Activated gamma-delta T cell treated with anti-CD3 and anti-CD28 coated beads, Interleukin-2, amount 50 U/mL, for 16 hours (primary cell): ENCODE results near the gene SLC16A10.
"Not testable (repeated sequence)": the region's sequence is repeated elsewhere in the genome, so short reads cannot be mapped to it uniquely, and the experiment has no call there.

Source experiments
- DNase-seq: peaks from one replicate; pipeline ENCODE4 v3.0.0-alpha.2; 2020; ENCODE audit warnings: low read depth

SLC16A10 gene

DNA sequence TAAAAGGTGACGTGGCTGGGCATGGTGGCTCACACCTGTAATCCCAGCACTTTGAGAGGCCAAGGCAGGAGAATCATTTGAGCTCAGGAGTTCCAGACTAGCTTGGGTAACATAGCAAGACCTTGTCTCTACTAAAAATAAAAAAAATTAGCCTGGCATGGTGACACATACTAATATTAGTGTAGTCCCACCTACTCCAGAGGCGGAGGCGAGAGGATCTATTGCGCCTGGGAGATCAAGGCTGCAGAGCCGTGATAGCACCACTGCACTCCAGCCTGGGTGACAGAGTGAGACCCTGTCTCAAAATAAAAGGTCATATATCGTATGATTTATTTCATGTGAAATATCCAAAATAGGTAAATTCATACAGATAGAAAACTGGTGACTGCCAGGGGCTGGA, 132.5 kb downstream of the SLC16A10 start:
- DNase-seq: no peak

DNA sequence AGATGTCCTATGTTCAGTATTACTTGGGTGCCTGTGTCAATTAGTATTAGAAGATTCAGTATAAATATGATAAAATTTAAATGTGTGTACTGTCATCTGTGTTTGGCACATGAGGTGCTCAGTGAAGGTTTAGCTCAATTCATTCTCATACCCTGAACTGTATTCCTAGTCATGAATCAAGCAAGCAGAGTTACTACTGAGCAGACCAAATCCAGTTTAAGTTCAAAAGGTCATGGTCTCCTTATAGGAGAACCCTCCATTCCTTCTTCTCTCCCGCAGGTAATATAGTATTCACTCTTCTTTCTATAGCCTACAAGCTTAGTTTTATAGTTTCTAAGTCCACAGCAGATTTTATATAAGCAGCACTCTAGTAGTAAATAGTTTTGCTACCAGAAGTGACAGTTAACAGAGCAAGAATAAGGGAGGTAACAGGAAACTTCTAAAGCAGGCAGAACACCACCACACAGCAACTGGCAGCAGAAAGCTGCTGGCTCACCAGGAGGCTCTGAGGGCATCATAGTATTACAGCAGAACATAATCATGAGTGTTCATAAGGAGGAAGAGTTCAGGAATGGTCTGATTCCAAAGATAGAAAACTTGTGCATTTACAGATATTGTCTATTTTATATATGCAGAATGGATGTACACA, 133.2 kb downstream of the SLC16A10 start:
- DNase-seq: no peak

DNA sequence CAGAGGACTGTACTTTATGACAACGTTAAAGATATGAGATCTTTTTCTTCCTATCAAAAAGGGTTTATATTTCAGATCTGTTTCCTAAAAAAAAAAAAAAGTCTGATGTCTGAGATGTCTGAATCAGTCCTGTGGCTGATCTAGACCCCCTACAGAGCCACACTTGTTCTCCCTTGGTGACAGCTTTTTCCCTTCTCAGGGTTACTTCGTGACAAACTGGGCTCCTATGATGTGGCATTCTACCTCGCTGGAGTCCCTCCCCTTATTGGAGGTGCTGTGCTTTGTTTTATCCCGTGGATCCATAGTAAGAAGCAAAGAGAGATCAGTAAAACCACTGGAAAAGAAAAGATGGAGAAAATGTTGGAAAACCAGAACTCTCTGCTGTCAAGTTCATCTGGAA, 134.5 kb downstream of the SLC16A10 start:
- no peak for DNase-seq

DNA sequence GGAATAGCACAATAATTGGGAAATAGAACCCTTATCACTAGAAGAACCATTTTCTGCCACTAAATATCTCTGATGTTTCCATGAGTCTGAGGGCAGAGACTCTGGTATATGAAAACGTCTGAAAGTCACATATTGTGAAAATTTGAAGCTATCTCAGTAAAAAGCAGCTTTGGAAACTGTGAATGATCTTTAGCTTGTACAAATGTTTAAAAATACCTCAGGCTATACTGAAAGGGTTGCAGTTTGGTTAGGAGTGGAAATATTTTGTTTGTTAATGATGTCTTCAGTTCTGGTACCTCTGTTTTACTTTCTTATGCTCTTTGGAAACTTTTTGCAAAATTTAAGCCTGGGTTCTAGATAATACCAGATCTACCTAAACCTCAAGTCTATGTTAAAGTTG, 135.0 kb downstream of the SLC16A10 start:
- DNase-seq: no peak

DNA sequence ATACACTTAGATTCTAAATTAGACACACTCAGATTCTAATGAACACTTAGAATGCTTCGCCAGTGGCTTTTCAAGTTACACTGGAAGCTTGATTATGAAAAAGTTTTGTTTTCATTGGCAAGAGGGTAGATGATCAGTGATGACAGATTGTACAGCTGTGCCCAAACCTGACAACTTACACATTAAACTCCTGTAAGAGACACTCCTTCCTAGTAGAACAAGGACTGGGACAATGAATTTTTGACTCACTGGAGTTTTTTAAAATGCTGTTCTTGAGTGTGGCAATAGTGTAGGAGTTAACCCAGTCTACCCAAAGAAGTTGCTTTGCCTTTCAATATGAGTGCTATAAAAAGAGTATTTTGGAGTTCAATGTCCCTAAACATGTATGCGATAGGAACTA, 140.8 kb downstream of the SLC16A10 start:
- no peak for DNase-seq

DNA sequence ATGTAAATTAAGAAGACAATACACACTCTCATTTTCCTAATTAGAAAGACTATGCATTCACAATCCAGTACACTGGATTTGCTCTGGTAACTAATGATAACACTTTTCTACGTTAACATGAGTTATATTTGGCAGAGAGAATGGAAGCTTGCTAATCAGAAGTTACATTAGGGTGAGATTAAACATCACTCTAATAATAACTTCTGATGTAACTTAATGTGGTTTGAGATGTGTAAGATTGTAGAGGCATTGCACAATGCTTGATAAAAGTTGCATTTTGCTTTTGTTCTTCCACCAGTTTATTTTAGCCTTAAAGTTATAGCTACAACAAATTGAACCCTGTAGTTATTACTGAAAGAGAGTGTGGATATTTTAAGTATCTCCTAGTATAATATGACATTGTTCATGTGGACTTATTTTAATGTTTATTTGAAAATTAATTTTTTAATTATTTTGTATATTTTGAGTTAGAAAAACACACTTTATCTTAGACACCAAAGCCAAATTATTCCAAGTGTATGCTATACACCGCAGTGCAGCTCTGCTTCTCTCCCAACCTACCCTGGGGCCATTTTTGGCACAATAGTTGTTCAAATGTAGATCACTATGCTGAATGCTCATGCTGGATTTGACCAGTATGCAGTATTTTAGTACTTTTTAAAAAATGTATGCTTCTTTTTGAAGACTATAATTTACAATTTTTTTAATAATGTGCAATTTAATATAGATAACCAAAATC, 143.2 kb downstream of the SLC16A10 start:
- no peak for DNase-seq

DNA sequence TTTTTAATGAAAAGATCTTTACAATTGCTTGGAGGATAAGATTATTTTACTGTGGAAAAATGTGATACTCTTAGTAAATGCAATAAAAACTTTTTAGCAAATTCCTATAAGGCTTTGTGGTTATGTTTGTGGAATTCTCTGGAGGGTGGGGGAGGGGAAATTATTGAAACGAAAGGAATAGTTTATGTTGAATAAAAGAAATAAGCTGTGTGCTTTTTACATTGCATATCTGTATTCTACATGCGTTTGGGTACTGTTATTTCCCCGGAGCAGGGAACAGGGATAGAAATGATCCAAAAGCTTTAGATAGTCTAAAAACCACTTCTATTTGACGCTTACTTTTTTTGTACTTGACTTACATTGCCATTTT, 143.8 kb downstream of the SLC16A10 start:
- DNase-seq: no peak

DNA sequence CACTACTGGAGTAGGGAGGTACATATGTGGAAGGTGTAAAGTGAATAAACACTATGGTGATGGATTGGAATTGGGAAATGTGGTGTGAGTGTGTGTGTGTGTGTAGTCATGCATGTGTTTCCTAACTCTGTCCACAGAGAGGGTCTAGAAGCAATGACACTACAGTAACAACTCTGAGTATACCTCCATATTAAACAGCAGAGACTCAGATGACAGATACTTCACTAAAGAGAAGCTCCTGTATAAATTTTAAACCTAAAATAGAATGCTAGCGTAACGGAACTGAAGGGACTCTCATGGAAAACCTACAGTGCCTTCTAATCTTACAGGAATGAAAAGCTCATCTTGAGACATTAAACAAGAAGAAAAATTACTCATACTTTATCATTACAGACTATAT, 150.5 kb downstream of the SLC16A10 start:
- DNase-seq: no peak

DNA sequence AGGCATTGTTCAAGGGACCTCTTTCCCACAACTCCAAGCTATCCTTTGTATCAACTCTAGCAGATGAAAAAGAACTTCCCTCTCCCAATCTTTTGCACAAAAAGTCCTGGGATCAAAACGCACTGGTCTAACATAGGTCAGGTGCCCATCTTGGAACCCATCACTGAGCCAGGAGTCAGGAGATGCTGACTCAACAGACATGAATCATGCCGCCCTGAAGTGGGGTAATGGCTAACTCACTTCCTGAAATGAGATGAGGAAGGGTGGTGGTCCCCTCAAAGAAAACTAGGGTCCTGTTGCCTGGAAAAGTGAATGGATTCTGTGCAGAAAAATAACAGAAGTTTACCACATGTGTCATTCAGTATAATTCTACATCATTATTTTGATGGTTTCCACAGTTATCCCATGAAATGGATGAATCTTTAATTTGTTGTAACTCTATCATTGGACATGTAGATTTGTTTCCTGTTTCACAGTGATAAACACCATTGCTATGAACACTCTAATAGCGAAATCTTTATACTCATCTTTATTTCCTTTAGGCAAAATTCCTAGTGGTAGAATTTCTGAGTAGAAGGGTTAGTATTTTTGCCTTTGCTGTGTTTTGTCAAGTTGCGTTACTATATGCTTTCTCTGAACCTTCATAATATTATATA, 151.3 kb downstream of the SLC16A10 start:
- DNase-seq: no peak

DNA sequence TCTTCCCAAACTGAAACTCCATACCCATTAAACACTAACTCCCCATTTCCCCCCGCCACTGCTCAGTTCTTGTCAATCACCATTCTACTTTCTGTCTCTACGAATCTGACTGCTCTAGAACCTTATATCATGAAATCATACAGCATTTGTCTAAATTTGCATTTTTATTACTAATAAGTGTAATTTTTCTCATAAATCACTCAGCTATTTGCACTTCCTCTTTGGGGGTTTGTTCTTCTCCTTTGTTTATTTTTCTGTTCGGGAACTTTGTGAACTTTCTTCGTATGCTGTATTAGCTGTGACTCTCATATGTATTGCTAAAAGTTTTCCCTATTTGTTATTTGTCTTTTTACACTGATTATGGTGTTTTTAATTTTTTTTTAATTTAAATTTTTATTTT, 152.2 kb downstream of the SLC16A10 start:
- DNase-seq: no peak

DNA sequence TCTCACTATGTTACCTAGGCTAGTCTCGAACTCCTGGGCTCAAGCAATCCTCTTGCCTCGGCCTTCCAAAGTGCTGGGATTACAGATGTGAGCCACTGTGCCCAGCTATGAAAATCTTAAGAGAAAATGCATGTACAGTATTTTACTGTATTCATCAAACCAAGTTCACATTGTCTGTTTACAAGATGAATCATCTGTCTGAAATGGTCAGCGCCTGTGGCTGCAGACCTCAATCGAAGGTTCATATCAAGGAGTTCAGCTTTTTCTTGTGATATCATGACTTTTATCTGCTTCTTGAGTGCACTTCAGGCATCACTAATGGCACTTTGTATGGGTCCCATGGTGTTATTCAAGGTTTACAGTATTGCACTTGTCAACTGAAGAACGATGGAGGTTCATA, 155.1 kb downstream of the SLC16A10 start:
- DNase-seq: no peak

DNA sequence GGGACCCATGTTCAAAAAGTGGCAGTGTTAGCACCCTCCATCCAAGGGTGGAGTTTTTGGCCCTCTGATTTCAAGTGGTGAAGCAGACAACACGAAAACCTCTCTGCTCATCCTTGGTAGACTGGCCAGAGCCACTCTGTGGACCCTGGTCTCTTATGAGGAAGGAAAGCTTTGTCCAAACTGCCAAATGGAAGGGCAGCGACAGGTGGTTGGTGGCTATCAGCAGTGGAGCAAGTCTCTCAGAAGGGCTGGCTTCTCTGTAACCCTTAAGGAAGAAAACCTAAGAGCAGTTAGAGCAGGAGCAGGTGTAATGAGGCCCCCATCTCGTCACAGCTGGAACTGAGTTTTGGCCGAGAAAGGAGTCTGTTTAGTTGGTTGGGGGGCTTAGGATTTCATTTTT, 155.8 kb downstream of the SLC16A10 start:
- no peak for DNase-seq

DNA sequence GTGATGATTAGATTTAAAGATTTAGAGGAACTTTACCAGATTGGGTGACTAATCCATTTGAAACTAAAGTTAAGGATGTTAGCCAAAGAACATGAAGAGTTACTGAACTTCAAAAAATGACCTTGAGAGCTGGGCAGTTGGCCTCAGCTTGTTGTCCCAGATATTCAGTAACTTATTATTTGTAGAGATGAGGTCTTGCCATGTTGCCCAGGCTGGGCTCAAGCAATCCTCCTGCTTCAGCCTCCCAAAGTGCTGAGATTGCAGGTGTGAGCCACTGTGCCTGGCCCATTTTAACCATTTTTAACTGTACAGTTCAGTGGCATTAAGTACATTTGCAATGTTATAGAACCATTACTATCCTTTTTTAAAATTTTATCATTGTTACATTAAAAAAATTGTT, 161.5 kb downstream of the SLC16A10 start:
- DNase-seq: no peak

DNA sequence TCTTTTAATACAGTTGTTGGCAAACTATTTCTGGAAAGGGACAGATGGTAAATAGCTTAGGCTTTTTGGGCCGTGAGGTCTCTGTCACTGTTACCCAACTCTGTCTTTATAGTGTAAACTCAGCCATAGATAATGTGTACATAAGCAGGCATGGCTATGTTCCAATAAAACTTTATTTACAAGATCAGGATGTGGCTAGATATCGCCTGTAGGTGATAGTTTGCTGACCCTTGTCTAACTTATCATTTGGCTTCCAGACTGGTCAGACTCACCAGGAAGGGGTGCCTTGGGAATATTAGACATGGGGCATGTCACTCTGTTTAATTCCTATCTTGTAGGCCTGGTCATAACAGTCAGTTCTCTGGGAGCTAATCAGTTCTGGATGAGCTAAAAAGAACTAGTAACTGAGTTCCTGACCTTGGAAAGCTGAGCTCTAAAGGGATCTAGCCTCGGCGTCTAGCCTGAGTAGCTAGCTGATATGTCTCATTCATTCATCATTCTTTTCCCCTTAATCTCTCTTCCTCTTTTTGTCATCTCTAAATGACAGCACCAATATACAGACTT, 163.6 kb downstream of the SLC16A10 start:
- no peak for DNase-seq

DNA sequence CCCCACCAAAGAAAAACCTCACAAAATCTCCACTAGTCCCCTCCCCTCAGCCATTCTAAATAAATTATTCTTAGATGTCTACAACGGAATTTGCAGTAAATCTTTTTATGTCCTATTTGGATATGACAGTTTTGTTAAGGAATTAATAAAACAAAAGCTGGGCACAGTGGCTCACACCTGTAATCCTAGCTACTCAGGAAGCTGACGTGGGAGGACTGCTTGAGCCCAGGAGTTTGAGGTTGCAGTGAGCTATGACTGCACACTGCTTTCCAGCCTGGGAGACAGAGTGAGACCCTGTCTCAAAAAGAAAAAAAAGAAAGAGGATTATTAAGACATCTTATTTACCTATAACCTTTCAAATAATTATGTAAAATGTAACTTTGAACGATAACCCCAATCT, 165.4 kb downstream of the SLC16A10 start:
- DNase-seq: no peak

DNA sequence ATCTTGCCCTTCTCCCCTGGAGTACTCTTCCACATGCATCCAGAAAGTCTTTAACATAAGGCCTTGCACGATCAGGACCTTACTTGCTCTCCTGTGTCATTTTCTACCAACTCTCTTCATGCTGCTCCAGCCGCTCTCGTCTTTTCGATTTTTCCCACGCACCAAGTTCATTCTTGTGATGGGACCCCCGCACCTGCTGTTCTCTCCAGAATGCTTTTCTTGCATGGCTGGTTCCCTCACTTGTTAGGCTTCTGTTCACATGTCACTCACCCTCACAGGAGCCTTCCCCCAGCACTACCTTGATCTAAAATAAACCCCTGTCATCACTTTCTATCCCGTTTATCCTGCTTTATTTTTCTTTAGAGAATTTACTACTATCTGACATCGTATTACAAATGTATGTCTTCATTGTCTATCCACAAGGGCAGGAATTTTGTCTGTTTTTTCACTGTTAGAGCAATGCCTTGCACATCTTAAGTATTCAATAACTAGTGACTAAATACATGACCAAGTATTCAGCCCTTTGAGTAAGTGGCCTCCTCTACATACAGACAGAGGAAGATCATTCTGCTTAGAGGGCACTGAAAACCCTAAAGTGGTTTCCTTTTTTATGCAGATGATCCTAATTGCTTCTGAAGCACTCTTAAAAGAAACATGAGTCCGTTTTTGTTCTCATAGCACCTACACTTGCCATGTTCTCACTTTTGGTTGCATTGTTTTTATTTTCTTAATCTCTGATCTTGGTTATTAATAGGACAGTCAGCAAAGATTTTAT, 166.9 kb downstream of the SLC16A10 start:
- no peak for DNase-seq

DNA sequence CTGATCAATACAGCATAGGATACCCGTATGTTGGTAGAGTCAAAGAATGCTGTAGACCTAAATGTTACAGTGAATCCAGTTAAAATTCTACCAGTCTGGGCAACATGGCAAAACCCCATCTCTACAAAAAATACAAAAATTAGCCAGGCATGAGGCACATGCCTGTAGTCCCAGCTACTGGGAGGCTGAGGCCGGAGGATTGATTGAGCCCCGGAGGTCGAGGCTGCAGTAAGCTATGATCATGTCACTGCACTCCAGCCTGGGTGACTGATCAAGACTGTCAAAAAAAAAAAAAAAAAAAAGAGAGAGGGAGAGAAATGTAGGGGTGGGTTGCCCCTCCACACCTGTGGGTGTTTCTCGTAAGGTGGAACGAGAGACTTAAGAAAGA, 167.5 kb downstream of the SLC16A10 start:
- no peak for DNase-seq

DNA sequence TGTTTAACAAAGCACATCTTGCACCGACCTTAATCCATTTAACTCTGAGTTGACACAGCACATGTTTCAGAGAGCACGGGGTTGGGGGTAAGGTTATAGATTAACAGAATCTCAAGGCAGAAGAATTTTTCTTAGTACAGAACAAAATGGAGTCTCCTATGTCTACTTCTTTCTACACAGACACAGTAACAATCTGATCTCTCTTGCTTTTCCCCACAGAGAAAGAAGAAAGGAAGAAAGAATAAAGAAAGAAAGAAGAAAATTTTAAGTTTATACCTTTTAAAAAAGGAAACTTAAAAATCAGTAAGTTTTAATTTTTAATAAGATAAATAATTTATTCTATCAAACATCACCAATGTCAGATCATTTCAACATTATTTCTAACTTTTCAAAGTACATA, 168.5 kb downstream of the SLC16A10 start:
- not testable (repeated sequence) for DNase-seq

DNA sequence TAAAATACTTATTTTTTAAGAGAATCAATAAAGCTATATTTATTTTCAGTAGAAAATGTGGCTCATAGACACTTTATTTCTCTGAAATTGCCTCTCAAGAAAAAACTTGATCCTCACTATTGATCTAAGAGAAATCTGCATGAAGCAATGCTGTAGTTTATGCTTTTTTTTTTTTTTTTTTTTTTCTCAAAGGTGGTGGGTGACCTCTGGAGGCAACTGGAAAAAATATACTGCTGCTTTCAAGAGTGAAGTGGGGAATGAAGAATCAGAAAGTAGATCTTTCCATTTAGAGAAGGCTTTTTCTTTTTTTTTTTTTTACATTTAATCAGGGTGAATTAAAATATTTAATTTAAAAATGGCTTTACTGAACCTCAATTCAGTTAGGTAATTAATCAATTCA, 169.3 kb downstream of the SLC16A10 start:
- no peak for DNase-seq

DNA sequence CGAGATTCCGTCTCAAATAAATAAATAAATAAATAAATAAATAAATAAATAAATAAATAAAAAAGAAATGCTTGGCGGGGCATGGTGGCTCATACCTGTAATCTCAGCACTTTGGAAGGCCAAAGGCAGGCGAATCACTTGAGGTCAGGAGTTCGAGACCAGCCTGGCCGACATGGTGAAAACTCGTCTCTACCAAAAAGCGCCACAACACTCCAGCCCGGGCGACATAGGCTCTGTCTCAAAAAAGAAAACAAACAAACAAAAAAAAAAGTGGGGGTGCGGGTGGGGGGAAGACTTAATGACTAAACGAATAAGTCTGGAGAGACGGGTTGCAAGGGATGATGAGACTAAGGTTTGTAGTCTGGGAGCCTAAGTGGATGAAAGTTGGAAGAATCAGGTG, 170.7 kb downstream of the SLC16A10 start:
- no peak for DNase-seq

DNA sequence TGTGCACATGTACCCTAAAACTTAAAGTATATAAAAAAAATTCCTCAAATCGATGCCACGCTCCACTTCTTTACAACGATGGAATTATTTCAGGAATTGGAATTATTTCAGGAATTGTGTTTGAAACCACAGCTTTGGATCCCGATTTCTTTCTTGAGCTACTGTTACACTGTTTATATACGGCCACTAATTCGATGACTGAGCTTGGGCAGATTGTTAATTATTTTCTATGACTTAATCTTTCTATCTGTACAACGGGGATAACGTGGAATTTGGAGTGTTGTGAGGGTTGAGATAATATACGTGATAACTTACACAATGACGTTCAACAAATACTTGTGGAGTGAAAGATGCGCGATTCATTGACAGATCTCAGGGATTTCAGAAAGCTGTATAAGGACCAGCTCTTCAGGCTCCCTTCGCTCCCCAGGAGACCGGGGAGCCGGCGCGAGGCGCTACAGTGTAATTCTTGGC, 171.3 kb downstream of the SLC16A10 start:
- no peak for DNase-seq

DNA sequence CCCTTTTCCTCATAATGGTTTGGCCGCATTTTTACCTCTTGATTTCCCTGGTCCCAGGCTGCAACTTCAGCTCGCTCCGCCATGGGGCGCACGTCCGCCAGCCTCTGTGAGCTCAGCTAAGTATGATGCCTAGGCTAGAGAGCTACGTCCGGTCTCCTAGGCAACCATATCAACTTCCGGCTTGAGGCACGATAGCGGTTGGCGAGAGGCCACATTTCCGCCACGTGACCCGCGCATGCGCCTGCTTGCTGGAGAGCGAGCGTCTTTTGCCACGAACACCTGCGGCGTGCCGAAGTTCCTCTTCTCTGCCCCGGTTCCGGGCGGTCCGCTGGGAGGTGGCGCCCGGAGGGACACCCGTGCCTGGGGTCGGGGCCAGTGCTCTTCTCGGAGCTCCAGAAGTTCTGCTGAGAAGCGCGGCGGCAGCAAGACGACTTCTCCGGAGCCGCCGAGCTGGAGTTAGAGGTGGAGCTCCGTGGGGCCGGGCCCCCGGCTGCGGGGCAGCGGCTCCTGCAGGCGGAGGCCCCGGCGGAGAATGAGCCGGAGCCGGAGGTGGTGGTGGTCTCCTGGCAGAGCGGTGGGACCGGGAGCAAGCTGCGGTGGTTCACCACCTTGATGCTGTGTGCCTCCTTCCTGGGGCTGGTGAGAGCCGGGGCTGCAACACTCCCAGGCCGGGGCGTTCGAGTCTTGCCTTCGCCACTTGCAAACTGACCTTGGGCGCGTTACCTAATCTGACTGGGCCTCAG, 172.0 kb downstream of the SLC16A10 start:
- peak; percentile 99 for DNase-seq
